ENCODE data around the gene HSBP1.

Gene HSBP1

GRCh38 chr16:83785455-83785854 lies 22.3 kb upstream of the HSBP1 start:
- Histone ChIP-seq H3K27me3 (ENCODE audit: control insufficient read depth, insufficient read depth, low read length) (no peaks in the 10 kb centered on the region), H3K4me1 (ENCODE audit: control insufficient read depth, insufficient read depth, low read length) (no peaks in the 10 kb centered on the region), H3K4me3 (ENCODE audit: low read length) (no peak overlapping the region), H3K27ac (ENCODE audit: low read length) (no peak overlapping the region), H3K9me3 (ENCODE audit: control insufficient read depth, insufficient read depth, low read length) (no peaks in the 10 kb centered on the region), H3K36me3 (ENCODE audit: control insufficient read depth, insufficient read depth, low read length) (no peaks in the 10 kb centered on the region)
- WGBS (ENCODE audit: insufficient coverage, insufficient read length), result no CpG with 5 or more reads among the region's 2 CpGs
- DNase-seq (ENCODE audit: low read depth, low spot score), result no peak

GRCh38 chr16:83789642-83790401 lies 18.0 kb upstream of the HSBP1 start:
- Histone ChIP-seq H3K27me3 (ENCODE audit: control insufficient read depth, insufficient read depth, low read length) (no peaks in the 10 kb centered on the region), H3K4me1 (ENCODE audit: control insufficient read depth, insufficient read depth, low read length) (no peaks in the 10 kb centered on the region), H3K4me3 (ENCODE audit: low read length) (no peak overlapping the region), H3K36me3 (ENCODE audit: control insufficient read depth, insufficient read depth, low read length) (no peaks in the 10 kb centered on the region), H3K27ac (ENCODE audit: low read length) (no peak overlapping the region), H3K9me3 (ENCODE audit: control insufficient read depth, insufficient read depth, low read length) (no peaks in the 10 kb centered on the region)
- DNase-seq (ENCODE audit: low read depth, low spot score), result no peak
- WGBS (ENCODE audit: insufficient coverage, insufficient read length), result no CpG with 5 or more reads among the region's 8 CpGs

GRCh38 chr16:83791916-83792315 lies 15.9 kb upstream of the HSBP1 start:
- WGBS (ENCODE audit: insufficient coverage, insufficient read length), result no CpG with 5 or more reads among the region's 10 CpGs
- no peaks in the 10 kb centered on the region for H3K36me3 ChIP-seq (ENCODE audit: control insufficient read depth, insufficient read depth, low read length)
- no peak overlapping the region for H3K4me3 ChIP-seq (ENCODE audit: low read length)
- no peak overlapping the region for H3K27ac ChIP-seq (ENCODE audit: low read length)
- no peaks in the 10 kb centered on the region for H3K4me1 ChIP-seq (ENCODE audit: control insufficient read depth, insufficient read depth, low read length)
- H3K9me3 ChIP-seq (ENCODE audit: control insufficient read depth, insufficient read depth, low read length), result no peaks in the 10 kb centered on the region
- no peak for DNase-seq (ENCODE audit: low read depth, low spot score)
- H3K27me3 ChIP-seq (ENCODE audit: control insufficient read depth, insufficient read depth, low read length), result no peaks in the 10 kb centered on the region

DNA sequence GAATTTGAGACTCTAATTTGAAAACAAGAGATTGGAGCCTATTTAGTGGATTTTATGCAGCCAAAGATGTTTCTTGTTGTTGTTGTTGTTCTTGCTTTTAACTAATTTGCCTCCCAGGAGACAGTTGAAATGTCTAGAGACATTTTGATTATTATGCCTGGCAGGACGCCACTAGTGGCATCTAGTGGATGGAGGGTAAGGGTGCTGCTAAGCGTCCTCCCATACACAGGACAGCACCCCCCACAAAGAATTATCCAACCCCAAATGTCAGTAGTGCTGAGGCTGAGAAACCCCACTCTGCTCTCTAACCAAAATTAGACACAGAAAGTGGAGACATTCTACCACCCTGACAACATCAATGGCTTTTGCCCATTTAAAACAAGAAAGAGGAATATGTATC lies 15.4 kb upstream of the HSBP1 start:
- Histone ChIP-seq H3K4me1 (ENCODE audit: control insufficient read depth, insufficient read depth, low read length) (no peaks in the 10 kb centered on the region), H3K36me3 (ENCODE audit: control insufficient read depth, insufficient read depth, low read length) (no peaks in the 10 kb centered on the region), H3K9me3 (ENCODE audit: control insufficient read depth, insufficient read depth, low read length) (no peaks in the 10 kb centered on the region), H3K4me3 (ENCODE audit: low read length) (no peak overlapping the region), H3K27ac (ENCODE audit: low read length) (no peak overlapping the region), H3K27me3 (ENCODE audit: control insufficient read depth, insufficient read depth, low read length) (no peaks in the 10 kb centered on the region)
- WGBS (ENCODE audit: insufficient coverage, insufficient read length), result no CpG with 5 or more reads among the region's 2 CpGs
- DNase-seq (ENCODE audit: low read depth, low spot score), result no peak

- Histone ChIP-seq H3K4me3 (ENCODE audit: low read length) (no peak overlapping the region), H3K27me3 (ENCODE audit: control insufficient read depth, insufficient read depth, low read length) (no peaks in the 10 kb centered on the region), H3K27ac (ENCODE audit: low read length) (no peak overlapping the region), H3K36me3 (ENCODE audit: control insufficient read depth, insufficient read depth, low read length) (no peaks in the 10 kb centered on the region), H3K4me1 (ENCODE audit: control insufficient read depth, insufficient read depth, low read length) (no peaks in the 10 kb centered on the region), H3K9me3 (ENCODE audit: control insufficient read depth, insufficient read depth, low read length) (no peaks in the 10 kb centered on the region)
- WGBS (ENCODE audit: insufficient coverage, insufficient read length), result no CpG with 5 or more reads among the region's 9 CpGs
- DNase-seq (ENCODE audit: low read depth, low spot score), result no peak
Measured at GRCh38 chr16:83793179-83793578, 14.6 kb upstream of the HSBP1 start.

DNA sequence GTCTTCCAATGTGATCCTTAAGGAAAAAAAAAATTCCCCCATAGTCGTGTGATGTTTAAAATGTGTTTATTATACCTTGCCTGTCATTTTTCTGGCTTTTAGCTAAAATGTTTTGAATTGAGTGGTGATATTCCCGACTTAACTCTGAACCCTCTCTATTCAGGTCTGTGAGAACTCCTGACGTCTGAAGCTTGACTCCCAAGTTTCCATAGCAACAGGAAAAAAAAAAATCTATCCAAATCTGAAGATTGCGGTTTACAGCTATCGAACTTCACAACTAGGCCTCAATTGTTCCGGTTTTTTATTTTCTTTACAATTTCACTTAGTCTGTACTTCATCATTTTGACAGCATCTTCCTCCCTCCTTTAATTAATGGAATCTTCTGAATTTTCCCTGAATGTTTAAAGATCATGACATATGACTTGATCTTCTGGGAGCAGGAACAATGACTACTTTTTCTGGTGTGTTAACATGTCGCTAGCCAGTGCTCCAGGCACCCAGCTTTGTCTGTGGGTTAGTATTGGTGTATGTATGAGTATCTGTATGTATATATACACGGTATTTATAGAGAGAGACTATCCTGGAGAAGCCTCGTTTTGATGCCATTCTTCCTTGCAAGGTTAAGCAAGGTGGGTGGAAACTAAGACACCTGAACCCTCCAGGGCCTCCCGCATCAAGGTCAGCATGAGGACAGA lies 12.8 kb upstream of the HSBP1 start:
- Histone ChIP-seq H3K27ac (ENCODE audit: low read length) (no peak overlapping the region), H3K4me3 (ENCODE audit: low read length) (no peak overlapping the region), H3K36me3 (ENCODE audit: control insufficient read depth, insufficient read depth, low read length) (no peaks in the 10 kb centered on the region), H3K9me3 (ENCODE audit: control insufficient read depth, insufficient read depth, low read length) (no peaks in the 10 kb centered on the region), H3K4me1 (ENCODE audit: control insufficient read depth, insufficient read depth, low read length) (no peaks in the 10 kb centered on the region), H3K27me3 (ENCODE audit: control insufficient read depth, insufficient read depth, low read length) (no peaks in the 10 kb centered on the region)
- DNase-seq (ENCODE audit: low read depth, low spot score), result no peak
- no CpG with 5 or more reads among the region's 10 CpGs for WGBS (ENCODE audit: insufficient coverage, insufficient read length)

DNA sequence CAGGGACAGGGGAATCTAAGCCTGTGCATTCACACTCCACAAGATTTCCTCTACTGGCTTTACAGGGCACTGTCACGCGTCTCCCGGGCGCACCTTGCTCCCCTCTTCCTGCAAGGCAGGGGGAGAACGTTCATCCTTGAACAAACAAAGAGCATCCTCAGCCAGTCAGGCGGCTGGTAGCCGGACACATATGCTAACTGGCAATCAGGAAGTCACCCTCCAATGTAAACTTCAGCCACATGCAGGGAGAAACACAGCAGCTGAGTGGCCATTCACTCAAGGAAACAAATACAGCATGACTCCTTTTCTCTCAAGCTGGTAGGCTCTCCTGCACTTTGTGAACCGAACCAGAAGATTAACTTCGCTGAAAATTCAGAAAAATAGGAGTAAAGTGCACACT lies 10.8 kb upstream of the HSBP1 start:
- H3K27me3 ChIP-seq (ENCODE audit: control insufficient read depth, insufficient read depth, low read length), result no peaks in the 10 kb centered on the region
- no peak overlapping the region for H3K27ac ChIP-seq (ENCODE audit: low read length)
- WGBS (ENCODE audit: insufficient coverage, insufficient read length), result no CpG with 5 or more reads among the region's 9 CpGs
- no peak overlapping the region for H3K4me3 ChIP-seq (ENCODE audit: low read length)
- DNase-seq (ENCODE audit: low read depth, low spot score), result no peak
- H3K9me3 ChIP-seq (ENCODE audit: control insufficient read depth, insufficient read depth, low read length), result no peaks in the 10 kb centered on the region
- no peaks in the 10 kb centered on the region for H3K4me1 ChIP-seq (ENCODE audit: control insufficient read depth, insufficient read depth, low read length)
- no peaks in the 10 kb centered on the region for H3K36me3 ChIP-seq (ENCODE audit: control insufficient read depth, insufficient read depth, low read length)

GRCh38 chr16:83799336-83799735 lies 8.4 kb upstream of the HSBP1 start:
- Histone ChIP-seq H3K27ac (ENCODE audit: low read length) (no peak overlapping the region), H3K36me3 (ENCODE audit: control insufficient read depth, insufficient read depth, low read length) (no peaks in the 10 kb centered on the region), H3K27me3 (ENCODE audit: control insufficient read depth, insufficient read depth, low read length) (no peaks in the 10 kb centered on the region), H3K9me3 (ENCODE audit: control insufficient read depth, insufficient read depth, low read length) (no peaks in the 10 kb centered on the region), H3K4me1 (ENCODE audit: control insufficient read depth, insufficient read depth, low read length) (no peaks in the 10 kb centered on the region; the same call in none of the 2 replicates), H3K4me3 (ENCODE audit: low read length) (no peak overlapping the region)
- DNase-seq (ENCODE audit: low read depth, low spot score), result no peak
- WGBS (ENCODE audit: insufficient coverage, insufficient read length), result no CpG with 5 or more reads among the region's 1 CpG

- Histone ChIP-seq H3K36me3 (ENCODE audit: control insufficient read depth, insufficient read depth, low read length) (no peaks in the 10 kb centered on the region), H3K27ac (ENCODE audit: low read length) (no peak overlapping the region), H3K4me3 (ENCODE audit: low read length) (no peak overlapping the region), H3K9me3 (ENCODE audit: control insufficient read depth, insufficient read depth, low read length) (no peaks in the 10 kb centered on the region), H3K4me1 (ENCODE audit: control insufficient read depth, insufficient read depth, low read length) (no peaks in the 10 kb centered on the region; the same call in none of the 2 replicates), H3K27me3 (ENCODE audit: control insufficient read depth, insufficient read depth, low read length) (no peaks in the 10 kb centered on the region)
- no peak for DNase-seq (ENCODE audit: low read depth, low spot score)
- no CpG with 5 or more reads among the region's 6 CpGs for WGBS (ENCODE audit: insufficient coverage, insufficient read length)
Measured at GRCh38 chr16:83802135-83802534, 5.6 kb upstream of the HSBP1 start.

DNA sequence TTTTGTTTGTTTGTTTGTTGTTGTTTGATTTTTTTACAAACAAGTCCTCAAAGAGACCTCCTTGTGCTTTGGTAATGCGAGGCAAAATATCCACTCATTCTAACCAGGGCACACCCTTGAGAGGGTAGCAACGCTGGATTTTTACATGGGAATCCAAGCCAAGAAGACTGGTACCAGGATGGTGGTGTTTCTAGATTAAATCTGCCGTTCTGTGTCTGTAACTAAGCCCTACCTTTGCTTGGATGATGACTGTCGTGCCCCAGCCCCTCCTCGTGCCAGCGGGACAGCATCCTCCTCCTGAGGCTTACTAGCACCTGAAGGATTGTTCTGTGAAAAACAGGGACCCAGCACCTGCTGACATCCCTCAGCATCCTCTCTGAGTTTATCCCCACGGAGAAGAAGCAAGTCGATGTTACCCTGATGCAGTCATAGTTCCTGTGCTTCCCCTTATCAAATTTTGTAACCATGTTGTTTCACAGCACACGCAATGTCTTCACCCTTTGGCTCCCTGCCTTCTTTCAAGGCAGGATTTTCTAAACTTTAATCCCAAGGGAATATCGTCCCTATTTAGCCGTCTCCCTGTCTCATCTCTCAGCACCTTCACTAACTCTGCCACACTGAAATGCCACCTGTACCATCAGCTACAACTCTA lies 5.1 kb upstream of the HSBP1 start:
- Histone ChIP-seq H3K36me3 (ENCODE audit: control insufficient read depth, insufficient read depth, low read length) (no peaks in the 10 kb centered on the region), H3K4me3 (ENCODE audit: low read length) (no peak overlapping the region), H3K27ac (ENCODE audit: low read length) (no peak overlapping the region), H3K4me1 (ENCODE audit: control insufficient read depth, insufficient read depth, low read length) (no peaks in the 10 kb centered on the region; the same call in none of the 2 replicates), H3K27me3 (ENCODE audit: control insufficient read depth, insufficient read depth, low read length) (no peaks in the 10 kb centered on the region), H3K9me3 (ENCODE audit: control insufficient read depth, insufficient read depth, low read length) (no peaks in the 10 kb centered on the region)
- WGBS (ENCODE audit: insufficient coverage, insufficient read length), result no CpG with 5 or more reads among the region's 11 CpGs
- DNase-seq (ENCODE audit: low read depth, low spot score), result no peak

All from iPS DF 6.9 (cell line).